CD4-positive, alpha-beta T cell treated with Interleukin-15 for 4 hours (primary cell): Measurements from ENCODE around the gene C11orf71.

Source experiments
- DNase-seq: peaks from one replicate; pipeline ENCODE4 v3.0.0-alpha.2; 2020; ENCODE audit warnings: low spot score

C11orf71 gene

DNA sequence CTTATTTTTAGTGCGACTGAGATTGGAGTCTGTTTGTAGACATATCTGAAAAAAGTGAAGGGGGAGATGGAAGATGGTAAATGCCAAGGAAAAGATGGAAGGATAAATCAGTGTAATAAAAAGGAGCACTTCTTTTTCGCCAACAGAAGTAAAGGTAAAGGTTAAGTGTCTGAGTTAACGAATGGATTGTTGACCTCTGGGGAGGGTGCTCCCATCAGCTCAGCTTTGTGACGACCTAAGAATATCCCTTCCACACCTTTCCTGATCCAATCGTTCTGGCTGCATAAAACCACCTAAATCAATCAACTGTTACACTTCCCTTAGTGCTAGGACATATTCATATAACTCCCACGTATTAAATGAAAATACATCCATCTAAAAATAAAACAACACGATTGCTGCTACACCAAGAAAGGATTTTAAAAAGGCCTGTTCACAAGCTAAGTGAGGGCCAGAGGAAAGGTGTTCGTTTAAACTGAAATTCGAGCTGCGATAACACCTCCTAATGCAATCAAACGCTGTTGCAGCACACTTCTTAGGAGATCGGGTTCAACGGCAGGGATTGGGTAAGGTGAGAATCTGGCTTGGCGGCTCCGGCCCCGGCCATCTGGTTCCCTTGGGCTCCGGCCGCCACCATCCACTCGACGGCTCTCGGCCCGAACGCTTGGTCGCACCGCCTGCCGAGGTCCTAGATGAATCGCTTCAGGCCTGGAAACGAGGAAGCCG is 658 bp downstream of the C11orf71 start:
- DNase-seq: no peak

DNA sequence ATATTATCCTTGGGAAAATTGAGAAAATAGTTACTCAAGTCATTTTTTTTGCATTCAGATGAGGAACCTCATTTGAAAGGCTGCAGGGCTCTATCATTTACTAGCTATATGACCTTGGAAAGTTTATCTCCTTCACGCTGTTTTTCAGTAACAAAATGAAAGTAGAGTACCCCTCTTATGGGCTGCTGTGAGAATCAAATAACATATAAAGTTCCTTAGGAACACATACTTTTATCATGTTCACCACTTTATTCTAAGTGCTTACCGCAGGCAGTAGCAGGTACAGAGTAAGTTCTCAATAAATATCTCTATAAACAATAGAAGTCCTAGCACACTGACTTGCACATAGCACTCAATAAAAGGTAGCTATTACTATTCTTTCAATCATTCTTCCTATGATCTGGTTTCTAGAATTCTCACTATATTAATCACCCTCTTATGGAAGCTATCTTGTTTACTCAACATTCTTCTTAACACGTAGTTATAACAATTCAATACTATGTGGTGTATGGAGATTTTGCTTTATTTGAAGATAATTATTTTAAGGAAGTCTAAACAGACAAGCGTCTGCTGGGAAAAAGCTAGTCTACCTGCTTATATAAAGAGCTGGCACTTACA is 1.9 kb downstream of the C11orf71 start:
- DNase-seq: no peak

DNA sequence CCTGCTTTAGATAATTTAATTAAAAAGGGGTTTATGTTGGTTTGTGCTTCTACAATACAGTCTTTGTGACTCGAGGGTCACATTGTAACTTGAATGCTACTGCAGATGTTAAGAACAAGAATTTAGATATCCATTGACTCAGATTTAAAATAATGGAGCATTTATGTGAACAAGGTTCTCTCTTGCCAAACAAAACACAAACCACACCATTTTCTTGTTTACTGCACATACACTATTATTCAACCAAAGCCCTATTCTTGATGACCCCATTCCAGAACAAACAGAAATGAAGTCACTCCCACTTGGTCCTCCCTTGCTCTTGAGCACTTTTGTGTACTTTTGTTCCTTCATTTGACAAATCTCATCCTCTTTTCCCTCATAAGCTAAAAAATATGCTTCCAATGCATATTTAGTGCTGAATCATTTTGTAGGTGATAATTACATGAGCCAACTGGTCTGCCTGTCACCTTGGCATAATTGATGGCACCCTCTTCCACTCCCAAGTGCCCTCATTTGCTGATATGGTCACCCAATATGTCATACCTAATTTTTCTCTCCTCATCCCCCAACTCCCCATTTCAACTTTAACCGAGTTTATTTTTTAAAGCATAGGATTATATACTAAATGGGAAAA is 2.8 kb downstream of the C11orf71 start:
- DNase-seq: no peak

DNA sequence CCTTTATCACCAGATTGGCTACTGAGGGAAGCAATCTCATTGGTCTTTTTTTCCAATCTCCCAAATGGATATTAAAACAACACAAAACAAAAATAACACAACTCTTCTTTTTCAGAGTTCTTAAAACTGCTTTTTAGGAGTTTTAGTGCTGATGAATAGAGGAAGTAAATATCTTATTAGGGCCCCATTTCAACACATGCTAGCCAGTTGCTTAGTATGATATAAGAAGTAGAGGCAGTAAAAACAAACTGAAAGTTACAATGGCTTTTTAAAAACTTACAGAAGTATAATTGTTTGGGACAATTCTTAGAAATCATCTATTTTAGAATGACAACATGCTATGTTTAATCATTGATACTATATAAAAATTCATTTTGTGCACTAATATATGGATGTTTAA is 3.4 kb downstream of the C11orf71 start:
- no peak for DNase-seq

DNA sequence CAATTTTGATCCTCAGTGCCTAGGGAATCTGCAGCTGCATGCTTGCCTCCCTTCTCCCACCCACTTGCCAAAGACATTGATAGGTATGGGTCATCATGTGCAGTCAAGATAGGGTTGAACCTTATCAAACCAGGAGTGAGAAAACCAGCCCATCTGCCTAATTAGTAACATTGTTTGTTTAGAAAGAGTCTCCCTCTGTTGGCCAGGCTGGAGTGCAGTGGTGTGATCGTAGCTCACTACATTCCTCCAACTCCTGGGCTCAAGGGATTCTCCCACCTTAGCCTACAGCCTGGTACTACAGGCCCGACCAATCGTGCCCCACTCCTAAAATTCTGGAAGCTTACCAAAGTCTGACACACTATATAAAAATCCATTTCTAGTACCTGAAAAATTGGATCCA is 4.6 kb downstream of the C11orf71 start:
- DNase-seq: no peak

DNA sequence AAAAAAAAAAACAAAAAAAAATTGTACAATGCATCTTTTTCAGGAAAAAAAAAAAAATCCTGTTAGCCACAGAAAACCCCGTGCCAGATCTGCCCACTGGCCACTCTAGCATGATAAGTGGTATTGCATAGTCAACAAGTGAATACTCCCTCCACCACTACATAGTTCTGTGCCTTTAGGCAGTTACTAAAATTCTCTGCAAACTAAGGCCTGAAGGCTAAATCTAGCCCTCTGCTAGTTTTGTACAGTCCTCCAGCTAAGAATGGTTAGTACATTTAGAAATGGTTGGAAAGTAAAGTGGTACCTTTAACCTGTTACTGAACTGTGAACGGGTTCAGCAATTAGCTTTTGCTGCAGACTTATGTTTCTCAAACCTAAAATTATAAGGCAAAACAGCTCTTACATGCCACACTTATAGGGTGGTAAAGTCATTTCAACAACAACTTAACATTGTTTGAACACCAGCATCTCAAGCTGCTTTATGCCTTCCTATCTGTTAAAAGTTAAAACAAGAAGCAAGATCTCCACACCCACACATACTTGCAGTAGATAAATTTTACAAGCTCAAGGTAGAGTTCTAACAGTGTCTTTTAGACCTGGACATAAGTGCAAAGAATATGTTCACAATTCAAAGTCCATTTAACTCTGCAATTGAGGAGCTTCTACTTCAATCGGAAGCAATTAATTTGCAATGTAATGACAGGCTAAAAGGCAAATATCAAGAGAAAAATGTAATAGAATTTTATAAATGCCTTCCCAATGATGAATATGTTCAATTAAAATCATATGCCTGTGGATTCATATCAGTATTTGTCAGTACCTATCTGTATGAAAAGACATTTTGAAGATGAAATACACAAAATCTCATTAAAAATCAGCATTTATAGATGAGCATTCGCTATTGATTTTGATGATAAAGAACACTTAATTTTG is 7.3 kb downstream of the C11orf71 start:
- no peak for DNase-seq

DNA sequence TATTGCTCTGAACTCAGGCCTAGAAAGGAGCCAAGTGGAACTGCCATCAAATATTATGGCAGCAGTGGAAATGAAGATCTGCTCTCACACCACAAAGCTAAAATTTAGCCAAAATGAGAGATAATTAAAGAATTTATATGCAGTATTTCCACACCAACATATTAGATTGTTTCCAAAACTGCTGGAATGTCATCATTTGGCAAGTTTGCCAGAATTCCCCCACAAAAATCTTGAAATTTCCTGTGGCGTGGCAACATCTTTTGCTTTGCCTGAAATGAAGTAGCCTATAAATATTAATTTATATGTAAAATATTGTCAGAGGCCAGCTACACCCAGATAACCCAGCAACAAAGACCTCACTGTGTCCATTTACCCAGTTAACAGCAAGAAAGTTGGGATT is 13.8 kb downstream of the C11orf71 start:
- DNase-seq: no peak

DNA sequence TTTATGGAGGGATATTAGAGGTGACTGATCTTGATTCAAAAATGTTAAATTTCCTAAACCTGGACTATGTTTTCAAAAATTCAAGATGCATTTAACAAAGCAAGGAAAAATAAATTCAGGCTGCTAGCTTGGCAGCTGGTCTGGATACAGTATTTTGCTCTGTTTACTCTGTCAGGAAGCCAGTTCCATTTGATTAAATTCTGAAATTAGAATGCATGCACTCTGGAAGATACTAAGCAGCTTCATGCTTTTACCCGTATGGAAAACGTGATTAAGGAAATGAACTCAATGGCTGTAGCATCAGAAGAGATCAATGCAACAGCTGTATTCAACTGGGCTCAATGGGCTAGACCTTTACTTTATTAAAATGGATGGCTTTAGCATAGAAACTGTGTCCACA is 14.2 kb downstream of the C11orf71 start:
- DNase-seq: no peak

DNA sequence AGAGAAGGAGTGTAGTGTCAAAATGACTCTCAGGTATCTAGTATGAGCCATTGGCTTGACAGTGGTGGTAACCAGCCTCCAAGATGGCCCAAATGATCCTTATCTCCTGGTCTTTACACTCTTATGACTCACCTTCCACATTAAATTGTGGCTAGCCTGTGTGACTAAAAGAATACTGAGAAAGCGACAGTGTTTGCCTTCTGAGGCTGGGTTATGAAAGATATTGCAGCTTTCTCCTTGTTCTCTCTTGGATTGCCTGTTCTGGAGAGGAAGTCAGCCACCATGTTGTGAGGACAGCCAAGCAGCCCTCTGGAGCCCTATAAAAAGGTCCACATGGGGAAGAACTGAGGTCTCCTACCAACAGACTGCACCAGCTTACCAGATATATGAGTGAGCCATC is 15.8 kb downstream of the C11orf71 start:
- no peak for DNase-seq

DNA sequence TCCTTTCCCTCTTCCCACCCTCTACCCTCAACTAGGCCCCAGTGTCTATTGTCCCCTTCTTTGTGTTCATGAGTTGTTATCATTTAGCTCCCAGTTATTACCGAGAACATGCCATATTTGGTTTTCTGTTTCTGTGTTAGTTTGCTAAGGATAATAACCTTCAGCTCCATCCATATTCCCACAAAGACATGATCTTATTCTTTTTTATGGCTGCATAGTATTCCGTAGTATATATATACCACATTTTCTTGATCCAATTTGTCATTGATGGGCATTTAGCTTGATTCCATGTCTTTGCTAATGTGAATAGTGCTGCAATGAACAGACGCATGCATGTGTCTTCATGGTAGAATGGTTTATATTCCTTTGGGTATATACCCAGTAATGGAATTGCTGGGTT is 17.8 kb downstream of the C11orf71 start:
- no peak for DNase-seq

DNA sequence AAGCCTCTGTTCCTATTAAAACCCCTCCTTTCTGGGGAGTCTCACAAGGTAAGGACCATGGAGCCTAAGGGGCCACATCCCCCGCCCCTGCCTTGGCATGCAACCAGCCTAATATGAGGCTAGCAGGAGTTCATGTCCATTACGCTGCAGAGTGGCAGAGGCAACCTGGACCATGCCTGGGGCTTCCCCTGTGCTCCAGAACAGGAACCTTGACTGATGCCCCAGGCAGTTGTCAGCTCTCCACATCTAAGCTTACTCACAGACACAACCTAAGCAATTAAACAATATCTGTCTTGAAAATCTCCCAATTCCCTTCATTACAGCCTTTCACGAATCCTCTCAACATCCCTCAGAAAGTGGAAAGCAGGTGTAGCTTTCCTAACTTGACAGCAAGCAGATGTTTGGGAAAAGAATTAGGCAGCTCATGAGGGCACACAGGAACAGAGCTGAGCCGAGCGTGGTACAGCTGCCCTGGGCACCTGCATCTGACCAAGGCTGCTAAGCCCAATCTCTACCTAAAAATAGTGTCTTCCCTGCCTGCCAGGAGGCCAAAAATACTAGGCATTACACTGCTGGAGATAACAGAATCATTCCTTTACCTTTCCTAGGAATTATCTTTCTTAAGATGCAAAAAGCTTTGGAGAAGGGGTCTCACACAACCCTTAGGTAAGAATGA is 20.8 kb downstream of the C11orf71 start:
- DNase-seq: no peak

DNA sequence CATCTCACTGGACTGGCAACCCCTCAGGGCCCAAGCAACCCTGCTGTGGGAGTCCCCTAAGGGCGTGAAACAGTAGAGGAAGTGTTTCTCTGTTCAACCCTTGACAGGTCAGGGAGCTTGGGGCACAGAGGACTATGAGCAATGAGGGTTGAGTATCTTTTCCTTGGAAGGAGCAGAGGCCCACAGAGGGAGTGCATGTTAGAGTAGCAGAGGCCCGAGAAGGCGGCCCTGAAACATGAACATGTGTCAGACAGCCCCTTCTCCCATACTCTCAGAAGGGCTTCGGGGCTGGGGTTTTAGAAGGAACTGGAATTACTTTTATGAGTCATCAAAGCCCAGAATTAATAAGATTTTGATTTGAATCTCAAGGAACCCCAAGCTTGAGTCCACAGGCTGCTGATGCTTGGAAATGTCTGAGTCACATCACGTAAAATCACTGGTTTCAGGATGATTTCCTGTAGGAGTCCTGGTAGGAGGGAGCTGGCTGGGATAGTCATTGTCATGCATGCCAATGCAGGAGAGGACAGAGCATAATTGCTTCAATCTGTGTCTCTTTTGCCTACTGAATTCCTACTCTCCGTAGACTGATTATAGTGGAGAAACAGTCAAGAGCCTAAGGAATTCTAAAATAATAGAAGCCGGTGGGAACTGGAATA is 22.6 kb downstream of the C11orf71 start:
- DNase-seq: no peak

DNA sequence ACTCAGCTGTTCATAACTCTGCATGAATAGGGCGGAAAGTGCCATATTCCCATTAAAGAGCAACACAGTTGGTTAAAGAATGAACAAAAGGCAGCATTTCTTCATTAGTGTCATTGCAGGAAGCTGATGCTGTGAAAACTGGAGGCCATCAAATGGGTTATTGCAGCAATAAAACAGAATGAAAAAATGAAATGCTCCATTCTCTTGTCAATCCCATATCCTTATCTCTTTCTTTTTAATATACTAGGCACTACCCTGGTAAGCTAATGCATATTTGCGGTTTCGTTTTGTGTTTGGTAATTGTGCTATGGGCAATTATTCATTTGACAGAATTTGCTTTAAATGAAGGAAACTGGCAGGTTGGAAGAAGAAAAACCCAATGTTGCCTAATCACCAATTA is 25.3 kb downstream of the C11orf71 start:
- DNase-seq: no peak

DNA sequence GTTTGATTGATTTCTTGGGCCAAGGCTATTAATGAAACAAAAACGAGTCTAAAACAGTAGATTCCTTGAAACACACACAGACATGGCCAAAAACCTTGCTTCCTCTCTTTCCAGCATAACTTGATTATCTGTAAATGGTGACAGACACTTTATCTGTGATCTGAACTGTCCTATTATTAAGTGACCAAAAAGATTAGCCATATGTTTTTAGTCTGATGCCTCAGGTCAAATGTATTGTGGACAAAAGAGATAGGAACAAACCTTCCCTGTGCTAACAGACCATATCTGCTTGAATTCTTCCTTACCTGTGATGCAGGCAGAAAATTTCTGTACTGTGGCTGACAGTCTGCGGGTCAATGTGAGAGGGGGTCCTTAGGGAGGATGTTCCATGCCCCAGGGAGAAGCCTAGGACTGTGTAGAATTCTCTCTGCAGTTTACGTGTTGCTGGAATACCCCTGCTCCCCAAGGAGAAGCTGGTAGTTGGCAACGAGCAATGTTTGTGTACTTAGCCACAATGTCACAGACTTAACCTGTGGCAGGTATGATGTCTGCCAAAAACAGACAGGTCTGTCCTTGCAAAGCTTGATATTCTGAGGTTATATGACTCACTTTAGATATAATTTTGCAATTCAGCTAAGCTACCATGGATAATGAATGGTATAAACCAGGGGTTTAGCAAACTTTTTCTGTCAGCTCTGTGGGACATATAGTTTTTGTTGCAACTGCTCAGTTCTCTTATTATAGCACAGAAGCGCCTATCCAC is 31.2 kb downstream of the C11orf71 start:
- no peak for DNase-seq

DNA sequence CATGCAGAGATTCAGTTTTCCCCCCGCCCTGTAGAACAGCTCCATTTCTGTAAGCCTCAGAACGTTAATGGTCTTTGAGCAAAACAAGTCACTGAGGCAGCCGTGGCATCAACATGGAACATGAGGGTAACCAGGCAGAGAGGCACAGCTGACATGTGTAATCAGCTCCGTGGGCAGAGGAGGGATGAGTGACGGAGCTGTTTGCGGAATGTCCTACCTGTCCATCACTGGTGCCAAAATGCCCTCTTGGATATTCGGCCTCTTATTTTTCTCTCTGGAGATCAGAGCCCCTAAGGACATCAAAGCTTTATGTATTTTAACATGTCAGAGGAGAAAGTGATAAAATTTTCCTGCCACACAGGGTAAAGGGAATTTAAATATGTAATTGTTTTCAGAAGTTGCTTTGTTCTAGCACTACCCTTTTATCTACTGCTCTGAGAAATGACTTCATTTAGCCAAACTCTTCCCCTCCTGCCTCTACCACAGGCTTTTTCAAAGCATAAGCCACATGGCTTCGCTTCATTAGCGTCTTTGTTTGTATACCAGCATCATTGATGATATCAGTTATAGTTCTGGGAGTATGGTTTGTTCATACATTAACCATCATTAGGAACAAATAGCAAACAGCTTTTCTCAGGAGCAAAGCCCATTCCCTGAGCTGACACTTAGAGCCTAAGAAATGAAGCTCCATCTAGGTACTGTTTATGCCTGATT is 32.9 kb downstream of the C11orf71 start:
- no peak for DNase-seq

DNA sequence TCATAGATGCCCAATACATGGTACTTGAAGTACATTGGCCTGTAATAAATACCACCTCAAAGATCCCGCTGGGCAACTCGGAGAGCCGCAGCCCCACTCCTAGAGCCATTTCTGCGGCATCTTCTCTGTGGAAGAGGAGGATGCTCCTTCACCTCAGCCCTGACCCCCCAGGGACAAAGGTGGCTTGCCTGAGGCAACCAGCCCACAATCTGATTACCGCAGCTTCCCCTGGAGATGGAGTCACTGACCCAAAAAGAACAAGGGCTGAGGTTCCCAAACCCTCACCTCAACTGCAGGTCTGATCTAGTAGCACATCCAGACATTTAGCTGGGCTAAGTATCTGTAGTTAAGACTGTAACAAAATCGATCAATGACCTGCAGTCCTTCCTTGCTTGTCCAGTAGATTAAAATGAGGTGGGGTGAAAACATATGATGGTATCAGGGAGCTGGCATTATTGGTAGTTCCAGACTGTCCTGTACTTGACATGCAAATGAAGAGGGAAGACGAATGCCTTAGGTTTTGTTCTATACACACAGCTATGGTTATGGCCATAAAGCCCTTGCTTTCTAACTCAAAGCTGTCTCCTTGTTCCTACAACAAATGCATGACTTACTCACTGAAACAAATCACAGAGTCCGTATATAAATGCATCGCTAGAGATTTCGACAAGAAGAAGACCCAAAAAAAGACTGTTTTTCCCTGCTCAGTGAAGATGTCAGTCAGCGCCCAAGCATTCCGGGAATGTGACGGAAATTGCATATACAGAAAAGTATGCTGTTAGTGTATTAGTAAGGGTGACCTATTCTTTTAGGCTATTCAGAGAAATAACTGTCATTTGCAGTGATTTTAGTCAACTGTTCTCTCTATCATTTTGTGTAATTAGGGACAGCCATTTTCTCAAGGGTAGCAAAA is 33.7 kb downstream of the C11orf71 start:
- no peak for DNase-seq

DNA sequence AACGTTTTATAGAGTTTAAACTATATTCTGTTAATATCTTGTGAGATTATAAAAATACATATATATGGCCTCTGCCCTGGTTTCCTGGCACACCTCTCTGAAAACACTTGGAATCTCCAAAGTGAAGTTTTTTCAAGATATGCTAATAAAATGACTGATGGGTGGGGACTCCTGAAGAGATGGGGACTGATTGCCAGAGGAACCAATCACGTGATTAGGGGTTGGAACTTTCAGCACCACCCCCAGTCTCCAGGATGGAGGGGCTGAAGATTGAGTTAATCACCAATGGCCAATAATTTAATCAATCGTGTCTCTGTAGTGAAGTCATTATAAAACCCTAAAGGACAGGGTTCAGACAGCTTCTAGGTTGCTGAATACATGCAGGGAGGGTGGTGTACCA is 37.4 kb downstream of the C11orf71 start:
- DNase-seq: no peak

DNA sequence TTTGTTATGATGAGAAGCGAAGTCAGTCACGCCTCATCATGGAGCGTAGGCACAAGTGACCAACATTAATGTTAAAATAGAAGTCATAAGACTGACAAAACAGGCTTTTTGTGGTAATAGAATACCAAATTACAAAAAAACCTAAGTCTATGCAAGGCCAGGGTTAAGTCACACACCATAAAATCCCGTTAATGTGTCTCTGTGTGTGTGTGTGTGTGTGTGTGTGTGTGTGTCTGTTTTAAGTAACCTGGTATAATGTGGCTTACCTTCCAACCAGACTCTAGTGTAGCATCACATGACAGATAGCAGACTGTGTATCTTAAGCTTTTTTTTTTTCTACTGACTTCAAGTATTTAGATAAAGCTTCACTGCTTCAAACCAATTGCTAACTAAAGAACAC is 38.0 kb downstream of the C11orf71 start:
- no peak for DNase-seq

DNA sequence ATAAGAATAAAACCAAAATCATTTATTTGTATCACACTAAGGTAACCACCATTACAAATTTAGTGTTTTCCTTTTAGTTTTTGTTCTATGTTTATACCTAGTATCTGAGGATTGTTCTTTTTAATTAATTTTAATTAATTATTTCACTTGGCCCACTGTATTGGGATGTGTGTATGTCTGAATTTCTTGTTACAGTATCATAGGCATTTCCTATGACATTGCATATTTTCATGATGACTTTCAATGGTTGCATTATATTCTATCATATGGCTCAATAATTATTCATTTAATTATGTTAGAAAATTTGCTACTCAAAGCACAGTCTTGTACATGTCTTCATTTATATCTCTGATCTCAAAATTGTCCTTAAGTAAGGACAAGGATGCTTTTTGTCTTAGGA is 41.0 kb downstream of the C11orf71 start:
- no peak for DNase-seq
